NCI-H748 treated with DMSO at 0.1 percent for 48 hours (cell line): ENCODE measurements around the gene ALDH3A1.

Experiments used
- DNase-seq: peaks from one replicate; lab custom pipeline; 2025; lab: John Stamatoyannopoulos, UW

Gene ALDH3A1

DNA sequence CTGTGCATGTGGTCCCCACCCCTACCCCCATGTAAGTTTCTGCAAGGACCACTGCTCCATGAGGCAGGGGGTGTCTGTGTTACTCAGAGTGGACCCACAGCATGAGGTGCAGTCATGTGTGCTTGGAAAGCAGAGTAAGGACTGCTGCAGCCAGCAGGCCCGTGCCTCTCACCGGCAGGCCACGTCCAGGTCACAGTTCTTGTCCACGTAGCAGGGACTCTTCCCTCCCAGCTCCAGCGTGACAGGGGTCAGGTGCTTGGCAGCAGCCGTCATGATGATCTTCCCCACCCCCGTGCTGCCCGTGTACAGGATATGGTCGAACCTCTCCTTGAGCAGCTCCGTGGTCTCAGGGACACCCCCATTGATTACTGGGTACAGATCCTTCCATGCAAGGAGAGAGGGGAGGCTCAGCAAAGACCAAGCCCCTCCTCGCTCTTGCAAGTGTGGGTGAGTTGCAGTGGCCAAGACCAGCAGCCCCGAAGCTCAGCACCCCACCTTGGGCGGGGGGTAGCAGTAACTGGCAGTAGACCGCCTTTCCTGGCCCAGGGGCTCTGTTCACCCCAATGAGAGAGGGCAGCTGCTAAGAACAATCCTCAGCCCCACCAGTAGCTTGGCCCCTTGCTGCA, 6.2 kb downstream of the ALDH3A1 start:
- DNase-seq, result no peak

DNA sequence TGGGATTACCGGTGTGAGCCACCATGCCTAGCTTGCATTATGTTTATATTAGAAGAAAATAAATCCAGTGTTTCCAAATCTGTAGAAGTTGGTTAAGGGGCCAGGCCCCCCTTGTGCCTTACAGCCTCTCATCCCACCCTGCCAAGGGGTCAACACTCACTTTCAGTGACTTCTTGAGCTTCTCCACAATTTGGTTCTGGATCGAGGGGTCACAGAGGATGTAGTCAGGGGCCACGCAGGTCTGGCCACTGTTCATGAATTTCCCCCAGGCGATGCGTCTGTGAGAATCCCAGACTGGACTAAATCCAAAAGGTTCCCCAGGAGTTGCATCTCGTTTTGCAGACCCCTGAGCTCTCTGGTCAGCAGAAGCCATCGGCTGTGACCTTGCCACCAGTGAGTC, 7.2 kb downstream of the ALDH3A1 start:
- DNase-seq, result no peak

DNA sequence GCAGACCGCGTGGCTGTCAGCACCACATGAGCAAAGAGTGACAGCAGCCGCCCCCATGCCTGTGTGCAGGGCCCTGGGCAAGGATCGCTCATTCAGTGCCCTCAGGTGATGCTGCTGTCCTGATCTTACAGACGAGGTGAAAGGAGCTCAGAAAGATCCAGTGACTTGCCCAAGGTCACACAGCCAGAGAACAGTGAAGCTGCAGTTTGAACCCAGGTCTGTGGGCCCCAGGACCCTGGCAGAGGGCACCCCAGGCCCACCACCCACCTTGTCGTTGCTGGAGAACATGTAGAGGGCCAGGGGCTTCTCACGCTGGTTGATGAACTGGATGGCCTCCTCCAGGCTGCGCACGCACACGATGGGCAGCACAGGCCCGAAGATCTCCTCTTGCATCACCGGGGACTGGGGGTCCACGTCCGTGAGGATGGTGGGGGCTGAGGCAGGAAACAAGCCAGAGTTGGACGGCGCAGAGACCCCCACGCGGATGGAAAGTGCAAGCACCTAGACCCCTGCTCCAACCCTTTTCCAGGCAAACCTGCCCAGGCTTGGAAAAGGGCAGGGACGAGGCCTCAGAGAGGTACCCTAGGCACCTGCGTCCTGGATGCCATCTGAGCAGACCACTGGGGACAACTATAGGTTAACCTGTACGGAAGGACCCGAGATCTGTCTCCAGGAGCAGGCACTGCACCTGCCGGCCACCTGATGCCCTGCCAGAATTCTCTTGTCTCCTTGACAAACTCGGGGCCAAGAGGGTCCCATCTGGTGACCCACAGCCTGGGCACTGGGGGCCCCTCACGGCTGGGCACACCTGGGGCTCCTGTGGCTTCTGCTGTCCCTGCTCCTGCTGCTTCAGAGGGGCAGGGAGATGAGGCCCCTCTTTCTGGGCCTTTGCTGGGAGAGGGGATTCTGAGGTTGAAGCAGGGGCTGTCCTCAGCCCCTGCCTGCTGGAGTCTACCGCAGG, 8.6 kb downstream of the ALDH3A1 start:
- DNase-seq, result no peak

DNA sequence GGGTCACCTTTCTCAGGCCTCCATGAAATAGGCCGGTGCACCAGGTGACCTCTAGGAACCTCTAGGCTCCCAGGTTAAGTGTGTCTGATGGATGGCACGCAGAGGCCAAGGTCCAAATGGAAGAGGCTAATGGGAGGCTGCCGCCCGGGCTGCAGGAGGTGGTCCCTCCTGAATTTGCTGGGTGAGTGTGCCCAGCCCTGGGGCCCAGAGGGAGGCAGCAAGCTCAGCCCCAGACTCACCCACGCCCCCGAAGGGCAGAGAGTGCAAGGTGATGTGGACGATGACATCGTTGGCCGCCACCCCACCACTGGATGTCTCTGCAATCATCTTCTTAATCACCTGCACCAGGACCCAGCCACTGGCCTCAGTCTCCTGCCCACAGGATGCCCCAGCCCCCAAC, 9.3 kb downstream of the ALDH3A1 start:
- DNase-seq, result no peak

DNA sequence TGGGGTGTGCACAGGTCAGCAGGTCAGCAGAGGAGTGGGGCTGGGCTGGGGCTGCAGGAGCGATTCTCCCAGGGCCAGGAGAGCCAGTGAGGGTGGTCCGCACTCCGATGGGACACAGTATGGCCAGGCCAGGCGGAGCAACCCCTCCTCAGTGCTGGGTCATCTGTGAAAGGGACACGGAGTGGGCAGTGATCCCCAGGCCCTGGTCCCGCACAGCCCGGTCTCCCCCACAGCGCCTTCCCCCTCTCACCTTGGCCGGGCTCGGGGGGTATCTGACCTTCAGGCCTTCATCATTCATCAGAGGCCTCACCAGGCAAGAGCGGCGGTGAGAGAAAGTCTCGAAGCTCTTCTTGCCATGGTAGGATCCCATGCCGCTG, 10.0 kb downstream of the ALDH3A1 start:
- DNase-seq, result no peak

DNA sequence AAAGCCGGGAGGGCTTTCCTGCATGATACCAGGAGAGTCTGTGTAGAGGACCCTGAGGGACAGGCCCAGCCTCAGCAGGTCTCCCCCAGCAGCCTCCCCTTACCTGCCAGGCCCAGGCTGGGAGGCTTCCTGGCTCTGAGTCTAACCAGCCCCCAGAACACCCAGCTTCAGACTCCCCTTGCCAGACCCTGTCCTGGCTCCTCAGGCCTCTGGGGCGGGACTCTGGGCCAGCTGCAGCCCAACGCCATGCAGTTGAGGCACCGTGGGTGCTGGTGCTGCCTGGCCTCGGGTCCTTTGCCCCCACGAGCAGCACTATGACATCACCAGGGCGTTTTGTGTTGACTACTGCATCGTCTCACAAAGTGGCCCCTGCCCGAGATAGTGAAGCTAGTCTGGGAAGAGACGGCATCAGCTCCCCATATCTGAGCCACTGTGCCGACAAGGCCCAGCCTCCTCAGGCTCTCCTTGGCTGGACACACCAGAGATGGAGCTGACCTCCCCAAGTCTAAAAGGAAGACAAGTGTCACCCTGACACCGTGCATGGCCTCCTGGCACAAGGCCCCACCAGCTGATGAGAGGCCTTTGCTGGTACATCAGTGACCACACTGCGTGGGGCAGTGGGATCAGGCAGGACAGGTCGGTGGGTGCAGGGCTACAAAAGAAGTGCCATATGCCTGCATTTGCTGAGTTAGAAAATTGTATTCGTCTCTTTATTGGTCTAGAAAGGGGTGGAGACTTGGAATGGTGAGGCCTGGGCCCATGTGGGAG, 10.6 kb downstream of the ALDH3A1 start:
- DNase-seq, result no peak

DNA sequence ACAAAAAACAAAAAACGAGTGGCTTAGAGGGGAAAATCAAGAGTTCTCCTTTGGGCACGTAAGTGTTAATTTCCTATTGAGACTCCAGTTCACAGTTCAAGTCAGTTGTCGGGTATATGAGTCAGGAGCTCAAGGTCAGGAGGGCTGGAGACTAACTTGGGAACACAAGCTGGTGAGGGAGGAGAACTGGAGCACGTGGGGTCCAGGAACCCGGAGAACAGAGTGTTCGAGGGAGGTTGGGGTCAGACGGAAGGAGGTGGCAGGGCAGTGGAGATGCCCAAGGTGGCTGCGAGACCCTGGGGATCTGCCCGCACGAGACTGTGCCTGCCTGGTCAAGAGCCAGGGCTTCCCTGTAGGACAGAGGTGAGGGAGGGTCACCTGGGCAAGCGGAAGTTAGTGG, 12.0 kb downstream of the ALDH3A1 start:
- DNase-seq, result no peak

DNA sequence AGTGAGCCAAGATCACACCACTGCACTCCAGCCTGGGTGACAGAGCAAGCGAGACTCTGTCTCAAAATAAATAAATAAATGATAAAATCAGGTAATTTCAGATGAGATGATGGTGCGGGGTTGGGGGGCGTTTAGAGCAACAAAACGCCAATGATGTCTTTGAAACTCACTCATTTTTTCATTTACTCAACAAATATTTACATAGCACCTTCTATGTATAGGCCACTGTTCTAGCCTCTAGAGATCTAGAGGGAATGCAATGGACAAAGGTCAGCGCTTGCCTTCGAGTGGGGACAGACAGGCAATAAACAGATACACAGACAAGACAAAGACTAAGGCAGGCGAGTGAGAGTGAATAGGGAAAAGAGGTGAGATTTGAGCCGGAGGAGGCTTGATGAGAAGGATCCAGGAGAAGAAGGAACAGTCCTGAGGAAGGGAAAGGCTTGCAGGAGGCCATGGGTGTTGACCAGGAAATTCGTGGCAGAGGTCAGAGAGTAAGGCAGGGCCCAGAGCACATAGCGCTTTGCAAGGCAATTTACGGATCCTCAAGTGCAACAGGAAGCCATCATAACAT, 14.1 kb downstream of the ALDH3A1 start:
- peak; percentile 45 for DNase-seq

DNA sequence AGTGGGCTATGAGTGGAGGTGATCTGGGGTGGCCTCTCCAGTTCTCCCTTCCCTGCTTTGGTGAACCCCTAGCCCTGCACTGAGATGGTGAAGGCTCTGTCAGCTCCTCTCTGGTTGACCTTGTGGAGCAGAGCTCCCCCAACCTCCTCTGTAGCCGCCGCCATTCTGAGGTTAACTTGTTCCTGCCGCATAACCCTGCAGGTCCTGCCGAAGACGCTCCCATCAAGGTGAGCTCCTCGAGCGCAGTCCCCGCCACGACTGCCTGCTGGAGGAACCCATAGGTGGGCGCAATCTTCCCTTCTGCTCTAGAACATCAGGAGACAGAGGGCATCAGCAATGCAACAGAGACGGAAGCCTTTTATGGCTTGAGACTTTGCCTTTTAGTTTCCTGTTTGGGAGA, 16.5 kb downstream of the ALDH3A1 start:
- DNase-seq, result no peak

DNA sequence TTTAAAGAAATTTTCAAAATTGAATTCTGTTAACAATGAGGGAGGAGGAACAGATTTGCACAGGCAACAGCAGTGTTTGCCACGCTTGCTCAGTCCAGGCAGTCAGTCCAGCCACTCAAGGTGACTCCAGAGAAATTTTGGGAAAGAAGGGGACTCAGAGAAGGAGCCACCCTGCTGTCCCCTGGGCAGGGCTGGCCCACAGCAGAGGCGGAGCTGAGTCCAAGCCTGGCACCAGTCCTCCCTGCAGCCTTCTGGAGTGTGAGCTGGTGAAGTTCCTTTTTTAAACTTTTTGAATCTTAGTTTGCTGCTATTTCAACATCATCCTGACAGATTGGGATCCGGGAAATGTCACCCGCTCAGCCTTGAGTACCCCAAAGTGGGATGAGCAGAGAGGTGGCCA, 17.3 kb downstream of the ALDH3A1 start:
- DNase-seq, result no peak

DNA sequence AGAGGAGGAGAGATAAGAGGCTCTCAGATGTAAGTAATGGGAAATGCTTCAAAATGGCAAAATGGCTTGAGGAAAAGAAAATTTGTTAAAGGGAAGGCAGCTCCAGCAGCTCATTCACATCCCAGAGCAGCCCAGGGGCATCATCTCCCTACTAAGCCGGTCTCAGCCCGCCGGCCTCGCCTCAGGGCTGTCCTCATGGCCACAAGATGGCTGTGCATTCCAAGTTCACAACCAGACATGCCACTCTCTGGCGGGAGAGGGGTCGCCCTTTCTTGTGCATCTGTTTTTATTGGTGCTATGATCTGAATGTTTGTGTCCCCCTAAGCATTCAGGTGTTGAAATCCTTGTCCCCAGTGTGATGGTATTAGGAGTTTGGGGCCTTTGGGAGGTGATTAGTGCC, 18.2 kb downstream of the ALDH3A1 start:
- no peak for DNase-seq

DNA sequence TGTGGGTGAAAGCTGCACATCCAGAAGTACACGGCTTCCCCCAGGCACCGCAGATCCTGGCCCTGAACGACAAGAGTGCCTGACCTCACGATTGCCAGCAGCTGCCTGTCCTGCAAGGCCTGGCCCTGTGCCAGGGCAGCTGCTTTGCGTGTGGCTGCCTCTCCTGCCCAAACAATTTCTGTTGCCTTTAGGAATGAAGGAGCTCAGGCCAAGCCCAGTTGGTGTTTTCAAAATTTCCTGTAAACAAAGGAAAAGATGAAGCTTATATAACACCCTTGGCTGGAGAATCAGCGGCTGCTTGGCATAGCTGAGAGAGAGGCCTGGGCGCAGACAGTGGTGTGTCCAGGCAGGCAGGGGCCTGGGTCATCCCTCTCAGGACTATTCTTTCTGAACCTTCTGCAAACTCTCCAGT, 20.0 kb downstream of the ALDH3A1 start:
- DNase-seq, result peak; percentile 77

DNA sequence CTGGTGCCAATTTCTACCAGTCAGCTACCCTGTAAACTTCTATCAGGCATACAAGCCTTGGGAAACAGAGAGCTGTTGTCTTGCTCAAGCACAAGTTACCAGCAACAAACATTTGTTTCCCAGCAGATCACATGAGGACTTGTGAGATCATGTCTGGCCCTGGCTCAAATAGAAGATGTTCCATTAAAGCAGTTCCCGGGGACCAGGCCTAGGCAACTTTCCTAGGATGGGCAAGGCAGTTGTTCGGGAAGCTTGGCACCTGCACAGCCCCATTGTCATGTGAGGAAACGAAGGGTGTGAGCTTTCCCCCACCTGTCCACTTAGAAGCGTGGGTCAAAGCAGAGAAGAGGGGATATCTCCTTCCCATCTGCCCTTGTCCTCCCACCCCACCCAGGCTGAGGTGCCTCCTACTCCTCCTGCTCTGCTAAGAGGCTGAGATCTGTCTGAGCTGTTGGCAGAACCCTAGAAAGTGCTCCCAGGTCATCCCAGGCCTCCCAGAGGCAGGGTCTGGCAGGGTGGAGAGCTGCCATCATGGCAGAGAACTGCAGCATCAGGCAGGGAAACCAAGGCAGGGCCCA, 20.5 kb downstream of the ALDH3A1 start:
- DNase-seq, result no peak

DNA sequence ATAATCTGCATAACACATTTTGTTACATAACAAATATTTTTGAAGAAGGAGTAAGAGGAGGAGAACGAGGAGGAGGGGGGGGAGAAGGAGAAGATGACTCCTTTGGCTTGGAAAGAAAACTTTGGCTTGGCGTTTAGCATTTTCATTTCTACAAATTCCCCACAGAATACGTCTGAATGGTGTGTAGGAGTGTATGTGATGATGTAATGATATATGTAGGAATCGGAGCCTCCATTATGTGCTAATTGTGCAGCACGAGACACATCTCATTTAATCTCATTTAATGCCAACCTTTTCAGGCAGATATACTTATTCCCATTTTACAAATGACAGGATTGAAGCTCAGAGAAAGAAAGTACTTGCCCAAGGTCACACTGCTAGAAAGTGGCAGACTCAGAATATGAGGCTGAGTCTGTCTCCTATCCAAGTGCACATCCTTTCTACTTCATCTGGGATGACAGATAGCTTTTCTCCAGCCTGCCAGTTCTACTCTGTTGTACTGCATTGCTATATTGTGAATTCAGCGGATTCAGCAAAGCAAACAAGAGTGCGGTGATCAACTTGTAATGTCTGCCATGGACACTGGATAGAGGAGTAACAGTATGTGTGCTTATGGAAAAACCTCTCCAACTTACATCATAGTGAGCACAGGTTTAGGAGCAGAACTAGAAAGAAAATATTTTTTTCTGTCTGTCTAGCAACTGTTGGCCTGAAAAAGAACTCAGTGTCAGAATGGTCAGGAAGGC, 21.3 kb downstream of the ALDH3A1 start:
- DNase-seq, result no peak

DNA sequence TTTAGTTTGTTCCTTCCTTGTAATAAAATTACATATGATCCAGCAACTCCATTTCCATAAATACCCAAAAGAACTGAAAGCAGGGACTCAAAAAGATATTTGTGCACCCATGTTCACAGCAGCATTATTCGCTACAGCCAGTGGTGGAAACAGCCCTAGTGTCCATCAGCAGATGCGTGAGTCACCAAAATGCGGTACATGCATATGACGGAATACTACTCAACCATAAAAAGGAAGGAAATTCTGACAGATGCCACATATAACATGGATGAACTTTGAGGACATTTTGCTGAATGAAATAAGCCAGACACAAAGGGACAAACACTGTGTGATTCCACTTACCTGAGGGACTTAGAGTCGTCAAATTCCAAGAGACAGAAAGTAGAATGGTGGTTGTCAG, 22.6 kb downstream of the ALDH3A1 start:
- DNase-seq, result no peak

DNA sequence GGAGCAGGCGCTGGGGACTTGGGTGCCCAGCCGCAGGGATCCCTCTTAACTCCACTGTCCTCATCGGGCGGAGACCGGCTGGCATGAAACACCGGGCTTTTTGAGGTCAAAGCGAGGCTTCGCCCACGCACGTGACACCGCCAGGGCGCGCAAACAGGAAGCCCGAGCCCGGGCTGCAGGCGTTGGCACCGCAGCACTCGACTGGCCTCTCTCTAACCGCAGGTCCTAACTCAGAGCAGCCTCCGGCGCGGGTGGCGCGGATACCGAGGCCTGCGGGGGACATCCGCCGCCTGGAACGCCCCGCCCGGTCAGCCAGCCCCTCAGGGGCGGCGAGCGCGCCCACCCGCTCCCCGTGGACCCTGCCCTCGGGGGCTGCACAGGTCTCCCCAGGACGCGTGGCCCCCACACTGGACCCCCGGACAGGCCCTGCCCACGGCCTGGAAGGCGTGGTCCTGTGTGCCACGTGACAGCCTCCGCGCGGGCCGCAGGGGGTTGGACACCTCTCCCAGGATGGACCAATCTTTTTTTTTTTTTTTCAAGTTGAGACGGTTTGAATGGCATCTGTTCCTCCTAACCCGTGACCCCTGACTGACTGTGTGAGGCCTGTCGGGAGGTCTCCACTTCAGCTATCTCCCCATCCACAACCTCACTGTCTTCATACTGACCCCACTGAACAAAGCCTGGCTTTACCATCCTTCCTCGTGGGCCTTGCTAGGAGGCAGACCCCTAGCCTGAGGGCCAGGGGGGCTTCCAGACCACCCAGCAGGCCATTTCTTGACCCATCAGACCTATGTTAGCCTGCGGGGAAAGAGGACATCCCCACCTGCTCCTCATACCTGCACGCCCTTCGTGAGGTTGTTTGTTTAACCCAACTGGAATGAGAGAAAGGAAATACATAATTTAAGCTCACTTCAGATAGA, 23.3 kb downstream of the ALDH3A1 start:
- DNase-seq, result no peak

DNA sequence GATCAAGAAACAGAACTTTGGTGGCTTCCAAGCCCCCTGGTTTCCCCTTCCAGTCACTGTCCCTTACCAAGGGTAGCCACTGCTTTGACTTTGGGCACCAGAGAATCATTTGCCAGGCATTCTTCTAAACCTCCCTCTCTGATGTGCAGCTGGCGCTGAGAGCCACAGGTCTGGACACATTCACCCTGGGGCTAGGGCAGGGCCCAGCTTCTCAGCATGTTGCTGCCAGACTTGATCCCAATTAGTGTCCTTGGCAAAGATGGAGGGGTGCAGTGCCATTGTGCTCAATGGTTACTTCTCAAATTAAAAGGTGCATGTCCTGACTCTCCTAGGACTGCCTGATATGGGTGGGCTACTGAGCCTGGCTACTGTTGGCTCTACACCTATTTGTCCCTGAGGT, 24.1 kb downstream of the ALDH3A1 start:
- DNase-seq, result no peak

DNA sequence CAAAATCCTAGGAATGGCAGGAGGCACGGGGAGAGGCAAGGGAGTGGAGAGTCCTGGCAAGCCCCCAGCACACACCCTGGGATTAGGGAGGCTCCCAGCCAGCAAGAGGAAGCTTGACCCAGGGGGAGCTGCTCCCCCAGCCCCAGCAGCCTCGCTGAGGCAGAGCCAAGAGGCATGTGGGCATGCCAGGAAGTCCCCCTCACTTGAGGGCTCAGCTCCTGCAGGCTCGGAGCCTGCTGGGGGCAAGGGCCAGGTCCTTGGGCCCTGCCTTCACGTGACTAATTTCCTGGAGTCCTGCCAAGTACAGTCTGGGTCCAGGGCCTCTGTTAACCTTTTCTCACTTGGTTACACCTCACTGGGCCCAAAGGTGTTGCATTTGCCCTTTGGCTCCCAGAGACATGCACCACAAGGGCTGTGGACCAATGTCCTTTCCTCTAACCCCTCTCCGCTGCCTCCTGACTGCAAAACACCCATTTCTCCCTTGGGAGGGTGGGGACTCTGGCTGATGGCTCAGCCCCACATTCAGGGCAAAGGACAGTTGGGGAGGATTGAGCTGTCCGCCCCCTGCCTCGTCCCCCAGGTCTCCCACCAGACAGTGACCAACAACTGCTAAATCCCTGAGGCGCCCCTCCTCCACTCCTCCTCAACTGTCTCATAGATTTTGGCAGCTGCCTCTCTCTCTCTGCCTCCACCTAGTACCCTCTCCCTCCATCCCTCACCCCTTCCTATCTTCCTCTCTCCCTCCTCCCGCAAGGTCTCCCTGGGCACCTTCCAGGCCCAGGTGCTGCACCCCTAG, 27.3 kb downstream of the ALDH3A1 start:
- no peak for DNase-seq

DNA sequence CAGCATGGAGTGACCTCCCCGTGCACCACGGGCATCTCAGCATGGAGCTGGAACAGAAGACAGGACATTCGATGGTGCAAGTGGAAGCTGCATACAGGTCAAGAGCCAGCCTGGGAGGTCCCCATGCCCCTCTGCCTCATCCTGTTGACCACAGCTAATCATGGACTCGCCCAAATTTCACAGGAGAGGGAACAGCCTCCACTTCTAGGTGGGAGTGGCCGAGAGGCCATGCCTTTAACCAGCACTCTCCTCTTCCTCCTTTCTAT, 28.0 kb downstream of the ALDH3A1 start:
- no peak for DNase-seq
